ENCODE measurements around the gene IL19.
A peak's percentile ranks its signal among the peaks of the same experiment; 100 is the strongest.

Gene IL19

GRCh38 chr1:206737729-206738201 is 32.8 kb upstream of the IL19 start:
- Mint-ChIP-seq H3K4me1 (peaks cover 55% of the 10 kb centered on the region), H3K9me3 (no peaks in the 10 kb centered on the region), H3K27ac (peak overlapping the region; percentile 3), H3K27me3 (ENCODE audit: low read depth, poor library complexity) (peaks cover 10% of the 10 kb centered on the region), H3K4me3 (no peak overlapping the region), H3K36me3 (ENCODE audit: low read depth) (peaks cover 4% of the 10 kb centered on the region)
- no peak for TF ChIP-seq CTCF (IDR thresholded peaks at IDR 0.05)
- no peak for DNase-seq

- Mint-ChIP-seq H3K27me3 (ENCODE audit: low read depth, poor library complexity) (peaks cover 6% of the 10 kb centered on the region), H3K4me3 (no peak overlapping the region), H3K27ac (no peak overlapping the region), H3K36me3 (ENCODE audit: low read depth) (no peaks in the 10 kb centered on the region), H3K9me3 (no peaks in the 10 kb centered on the region), H3K4me1 (peaks cover 61% of the 10 kb centered on the region)
- DNase-seq: no peak
- TF ChIP-seq CTCF (IDR thresholded peaks at IDR 0.05): no peak
These were observed 31.9 kb upstream of the IL19 start for GRCh38 chr1:206738370-206739366.

- DNase-seq: no peak
- Mint-ChIP-seq H3K27me3 (ENCODE audit: low read depth, poor library complexity) (peaks cover 6% of the 10 kb centered on the region), H3K27ac (peak overlapping the region; percentile 83), H3K4me1 (peaks cover 65% of the 10 kb centered on the region), H3K4me3 (no peak overlapping the region), H3K9me3 (no peaks in the 10 kb centered on the region), H3K36me3 (ENCODE audit: low read depth) (no peaks in the 10 kb centered on the region)
- TF ChIP-seq CTCF (IDR thresholded peaks at IDR 0.05): no peak
These were observed 31.0 kb upstream of the IL19 start for GRCh38 chr1:206739411-206740076.

- Mint-ChIP-seq H3K27ac (no peak overlapping the region), H3K27me3 (ENCODE audit: low read depth, poor library complexity) (peaks cover 6% of the 10 kb centered on the region), H3K36me3 (ENCODE audit: low read depth) (no peaks in the 10 kb centered on the region), H3K4me3 (no peak overlapping the region), H3K9me3 (no peaks in the 10 kb centered on the region), H3K4me1 (peaks cover 66% of the 10 kb centered on the region)
- no peak for TF ChIP-seq CTCF (IDR thresholded peaks at IDR 0.05)
- no peak for DNase-seq
These were observed 29.4 kb upstream of the IL19 start for GRCh38 chr1:206741142-206741701.

GRCh38 chr1:206742719-206743383 is 27.7 kb upstream of the IL19 start:
- H3K27ac Mint-ChIP-seq: peak overlapping the region; percentile 53
- H3K9me3 Mint-ChIP-seq: no peaks in the 10 kb centered on the region
- peaks cover 55% of the 10 kb centered on the region for H3K4me1 Mint-ChIP-seq
- peaks cover 6% of the 10 kb centered on the region for H3K27me3 Mint-ChIP-seq (ENCODE audit: low read depth, poor library complexity)
- no peaks in the 10 kb centered on the region for H3K36me3 Mint-ChIP-seq (ENCODE audit: low read depth)
- no peak overlapping the region for H3K4me3 Mint-ChIP-seq
- TF ChIP-seq CTCF (IDR thresholded peaks at IDR 0.05): no peak
- DNase-seq: no peak
